GM10266 (cell line): Measurements from ENCODE around the gene ABCA3.

Experiments used
- DNase-seq: peaks from one replicate; pipeline ENCODE4 v3.0.0; 2012; ENCODE audit errors: extremely low spot score
- CTCF ChIP-seq: IDR thresholded peaks from 2 replicates; pipeline ENCODE4 v1.5.1; 2012; ENCODE audit warnings: mild to moderate bottlenecking, low read depth; ENCODE audit not compliant: control insufficient read depth, insufficient read depth; ENCODE audit errors: missing control alignments

Gene ABCA3

DNA sequence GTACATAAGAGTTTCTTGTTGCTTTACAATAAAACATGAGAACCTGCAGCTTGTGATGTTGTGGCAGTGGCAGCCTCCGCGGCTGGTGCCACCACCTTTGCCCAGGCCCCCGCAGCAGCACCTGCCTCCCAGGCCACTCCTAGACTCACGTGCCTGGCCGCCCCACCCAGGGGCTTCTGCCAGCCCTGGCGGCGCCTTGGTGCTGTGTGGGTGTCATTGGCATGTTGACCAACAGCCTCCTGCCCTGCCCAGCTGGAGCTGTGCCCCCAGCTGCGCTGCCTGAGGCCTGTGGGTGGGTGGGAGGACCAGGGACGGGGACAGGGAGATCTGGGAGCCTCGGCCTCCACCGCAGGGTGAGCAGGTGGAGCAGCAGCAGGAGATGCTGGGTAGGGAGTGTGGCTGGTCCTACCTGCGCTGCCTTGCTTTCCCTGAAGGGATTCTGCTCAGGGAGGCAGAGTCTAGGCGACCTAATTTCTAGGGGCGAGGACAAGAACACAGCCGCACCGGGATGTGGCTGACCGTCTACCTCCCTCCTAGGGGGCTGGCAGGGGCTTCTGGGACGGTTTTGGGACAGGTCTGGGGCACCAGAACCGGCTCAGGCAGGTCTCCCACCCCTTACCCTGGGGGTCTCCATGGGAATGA lies 104.7 kb downstream of the ABCA3 start:
- DNase-seq: no peak
- no peak for TF ChIP-seq CTCF

- DNase-seq: no peak
- TF ChIP-seq CTCF: no peak
Observed at GRCh38 chr16:2235234-2235651, 105.3 kb downstream of the ABCA3 start.

DNA sequence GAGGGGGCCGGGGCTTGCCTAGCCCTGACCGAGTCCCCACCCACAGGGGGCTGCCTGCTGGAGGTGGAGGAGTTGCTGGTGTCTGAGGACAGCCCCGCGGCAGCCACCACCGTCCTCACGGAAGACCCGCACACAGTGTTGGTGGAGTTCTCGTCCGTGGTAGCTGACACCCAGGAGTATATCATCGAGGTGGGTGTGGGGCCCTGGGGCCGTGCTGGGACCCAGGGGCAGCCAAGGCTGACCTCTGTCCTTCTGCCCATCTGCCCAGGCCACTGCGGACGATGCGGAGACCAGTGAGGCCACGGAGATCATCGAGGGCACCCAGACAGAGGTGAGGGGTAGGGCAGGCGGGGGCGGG lies 105.7 kb downstream of the ABCA3 start:
- TF ChIP-seq CTCF: no peak

DNA sequence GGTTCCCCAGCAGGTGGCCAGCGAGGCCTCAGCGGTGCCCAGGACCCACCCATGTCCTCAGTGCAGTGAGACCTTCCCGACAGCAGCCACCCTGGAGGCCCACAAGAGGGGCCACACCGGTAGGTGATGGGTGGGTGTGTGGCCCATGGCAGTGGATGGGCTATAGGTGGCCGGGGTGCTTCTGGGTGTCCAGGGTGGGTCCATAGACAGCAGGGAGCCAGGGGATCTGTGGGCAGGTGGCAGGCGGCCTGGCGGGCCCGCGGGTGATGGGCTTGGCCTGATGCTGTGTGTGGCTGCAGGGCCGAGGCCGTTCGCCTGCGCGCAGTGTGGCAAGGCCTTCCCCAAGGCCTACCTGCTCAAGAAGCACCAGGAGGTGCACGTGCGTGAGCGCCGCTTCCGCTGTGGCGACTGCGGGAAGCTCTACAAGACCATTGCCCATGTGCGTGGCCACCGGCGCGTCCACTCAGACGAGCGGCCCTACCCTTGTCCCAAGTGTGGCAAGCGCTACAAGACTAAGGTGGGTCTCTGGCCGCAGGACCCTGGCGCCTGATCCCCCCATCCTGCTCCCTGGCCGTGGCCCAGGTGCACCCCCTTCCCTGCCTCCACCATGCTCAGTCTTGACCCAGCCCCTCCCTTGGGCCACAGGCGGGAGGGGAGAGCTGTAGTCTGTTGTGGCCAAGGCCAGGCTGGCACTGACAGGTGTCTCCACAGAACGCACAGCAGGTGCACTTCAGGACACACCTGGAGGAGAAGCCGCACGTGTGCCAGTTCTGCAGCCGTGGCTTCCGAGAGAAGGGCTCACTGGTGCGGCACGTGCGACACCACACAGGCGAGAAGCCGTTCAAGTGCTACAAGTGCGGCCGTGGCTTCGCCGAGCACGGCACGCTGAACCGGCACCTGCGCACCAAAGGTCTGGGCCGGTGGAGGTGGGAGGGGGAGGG lies 106.4 kb downstream of the ABCA3 start:
- DNase-seq: no peak
- TF ChIP-seq CTCF: no peak

More for the DNA sequence above, 105.7 kb downstream of the ABCA3 start:
- DNase-seq: no peak

GRCh38 chr16:2233046-2233775 lies 107.3 kb downstream of the ABCA3 start:
- no peak for TF ChIP-seq CTCF
- DNase-seq: no peak

DNA sequence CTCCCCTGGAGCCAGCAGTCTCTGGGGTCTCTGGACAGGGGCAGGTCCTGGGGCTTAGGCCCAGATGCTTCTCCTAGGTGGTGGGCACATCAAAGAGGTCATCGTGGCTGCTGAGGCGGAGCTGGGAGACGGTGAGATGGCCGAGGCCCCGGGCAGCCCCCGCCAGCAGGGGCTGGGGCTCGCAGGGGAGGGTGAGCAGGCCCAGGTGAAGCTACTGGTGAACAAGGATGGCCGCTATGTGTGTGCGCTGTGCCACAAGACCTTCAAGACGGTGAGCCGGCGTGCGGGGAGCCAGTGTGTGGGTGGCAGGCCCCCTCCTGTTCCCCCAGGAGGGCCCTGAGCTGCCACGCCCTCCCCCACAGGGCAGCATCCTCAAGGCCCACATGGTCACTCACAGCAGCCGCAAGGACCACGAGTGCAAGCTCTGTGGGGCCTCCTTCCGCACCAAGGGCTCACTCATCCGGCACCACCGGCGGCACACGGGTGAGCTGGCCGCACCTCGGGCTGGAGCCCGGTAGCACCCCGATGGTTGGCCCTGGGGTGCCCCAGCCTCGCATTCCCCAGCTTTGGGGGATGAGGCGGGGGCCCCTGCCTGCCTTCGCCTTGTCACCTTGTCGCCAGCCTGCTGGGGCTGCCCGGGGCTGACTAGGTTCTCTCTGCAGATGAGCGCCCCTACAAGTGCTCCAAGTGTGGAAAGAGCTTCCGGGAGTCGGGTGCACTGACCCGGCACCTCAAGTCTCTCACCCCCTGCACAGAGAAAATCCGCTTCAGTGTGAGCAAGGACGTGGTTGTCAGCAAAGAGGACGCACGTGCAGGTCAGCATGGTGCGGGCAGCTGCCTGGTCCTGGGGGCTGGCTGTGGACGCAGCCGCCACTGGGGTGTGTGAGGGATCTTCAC lies 108.2 kb downstream of the ABCA3 start:
- no peak for TF ChIP-seq CTCF
- no peak for DNase-seq
